Fibroblast of lung (primary cell): ENCODE data around the gene LMNTD1.

Experiments used
- CTCF ChIP-seq, 2 donors: IDR thresholded peaks in 1 of 2; conservative IDR thresholded peaks in 1 of 2; 1 replicate in 1 of 2; 2 replicates in 1 of 2; pipeline ENCODE4 v1.5.1; 2011 to 2012; ENCODE audit warnings: low read length in 2 of 2, control low read depth in 1 of 2, inconsistent platforms in 1 of 2, low read depth in 1 of 2, mild to moderate bottlenecking in 1 of 2
- EZH2 ChIP-seq: IDR thresholded peaks from 2 replicates; pipeline ENCODE4 v1.5.1; 2012; ENCODE audit warnings: low read length, control low read depth, mild to moderate bottlenecking; ENCODE audit errors: missing control alignments

GRCh38 chr12:25501549-25501948 is 51.5 kb downstream of the LMNTD1 start:
- no peak for TF ChIP-seq CTCF (conservative IDR thresholded peaks at IDR 0.05 in 1 of 2, IDR thresholded peaks at IDR 0.05 in 1 of 2; ENCODE audit: low read depth in 1 of 2, low read length in 2 of 2)
- no peak for TF ChIP-seq EZH2
